BE2C (cell line): Measurements from ENCODE around the gene CHRNA5.

Source experiments
- DNase-seq: peaks from one replicate; pipeline ENCODE4 v3.0.0-alpha.2; 2020
- H3K27me3 ChIP-seq: fragments of 250-450 bp; sonication (Bioruptor Pico); 2 replicates; pipeline ENCODE4 v1.5.1; 2020; ENCODE audit warnings: mild to moderate bottlenecking
- H3K36me3 ChIP-seq: fragments of 250-450 bp; sonication (Bioruptor Pico); 2 replicates; pipeline ENCODE4 v1.5.1; 2020; ENCODE audit warnings: mild to moderate bottlenecking
- H3K4me1 ChIP-seq: fragments of 250-450 bp; sonication (Bioruptor Pico); 2 replicates; pipeline ENCODE4 v1.5.1; 2020
- H3K4me3 ChIP-seq: 2 replicates; pipeline ENCODE4 v1.5.1; 2011; ENCODE audit warnings: low read depth, low read length
- H3K9me3 ChIP-seq: fragments of 250-450 bp; sonication (Bioruptor Pico); 2 replicates; pipeline ENCODE4 v1.5.1; 2020
- TF ChIP-seq, protein P1 (sequence below): IDR thresholded peaks from 2 replicates; pipeline ENCODE4 v1.5.1; 2012; ENCODE audit warnings: mild to moderate bottlenecking, low read depth, low read length

The CHRNA5 gene

DNA sequence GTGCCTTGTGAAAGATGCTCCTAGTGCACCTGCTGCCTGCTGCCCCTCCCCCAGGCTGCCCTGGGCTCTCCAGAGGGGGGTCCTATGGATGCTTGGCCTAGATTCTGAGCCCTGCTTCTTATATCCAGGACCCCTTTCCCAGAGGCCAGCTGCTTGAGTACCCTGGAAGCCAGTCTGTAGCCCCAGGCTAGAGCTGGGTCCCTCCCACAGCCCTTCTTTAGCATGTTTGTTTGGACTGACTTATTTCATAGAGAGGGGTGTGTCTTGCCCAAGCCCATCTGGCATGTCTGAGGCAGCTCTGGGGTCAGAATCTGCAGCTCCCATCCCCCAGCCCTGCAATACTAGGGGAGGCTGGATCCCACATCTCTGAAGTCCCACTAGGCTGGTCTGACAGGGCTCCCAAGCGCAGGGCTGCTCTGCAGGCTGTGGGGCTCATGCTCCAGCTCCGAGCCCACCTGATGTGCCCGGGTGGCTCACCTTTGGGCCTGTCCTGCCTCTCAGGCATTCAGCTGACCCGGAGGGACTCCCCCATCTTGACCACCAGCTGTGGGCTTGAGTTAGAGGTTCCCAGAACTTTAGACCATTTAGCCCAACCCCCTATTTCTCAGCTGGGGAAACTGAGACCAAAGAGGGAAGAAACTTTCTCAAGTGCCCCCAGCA is 72.6 kb downstream of the CHRNA5 start:
- Histone ChIP-seq H3K27me3 (no peaks in the 10 kb centered on the region), H3K36me3 (peaks cover 37% of the 10 kb centered on the region), H3K4me1 (peaks cover 26% of the 10 kb centered on the region), H3K4me3 (no peak overlapping the region), H3K9me3 (no peaks in the 10 kb centered on the region)
- TF ChIP-seq, protein P1, sequence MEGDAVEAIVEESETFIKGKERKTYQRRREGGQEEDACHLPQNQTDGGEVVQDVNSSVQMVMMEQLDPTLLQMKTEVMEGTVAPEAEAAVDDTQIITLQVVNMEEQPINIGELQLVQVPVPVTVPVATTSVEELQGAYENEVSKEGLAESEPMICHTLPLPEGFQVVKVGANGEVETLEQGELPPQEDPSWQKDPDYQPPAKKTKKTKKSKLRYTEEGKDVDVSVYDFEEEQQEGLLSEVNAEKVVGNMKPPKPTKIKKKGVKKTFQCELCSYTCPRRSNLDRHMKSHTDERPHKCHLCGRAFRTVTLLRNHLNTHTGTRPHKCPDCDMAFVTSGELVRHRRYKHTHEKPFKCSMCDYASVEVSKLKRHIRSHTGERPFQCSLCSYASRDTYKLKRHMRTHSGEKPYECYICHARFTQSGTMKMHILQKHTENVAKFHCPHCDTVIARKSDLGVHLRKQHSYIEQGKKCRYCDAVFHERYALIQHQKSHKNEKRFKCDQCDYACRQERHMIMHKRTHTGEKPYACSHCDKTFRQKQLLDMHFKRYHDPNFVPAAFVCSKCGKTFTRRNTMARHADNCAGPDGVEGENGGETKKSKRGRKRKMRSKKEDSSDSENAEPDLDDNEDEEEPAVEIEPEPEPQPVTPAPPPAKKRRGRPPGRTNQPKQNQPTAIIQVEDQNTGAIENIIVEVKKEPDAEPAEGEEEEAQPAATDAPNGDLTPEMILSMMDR, result no peak
- DNase-seq, result peak; percentile 74

- Histone ChIP-seq H3K27me3 (no peaks in the 10 kb centered on the region), H3K36me3 (peaks cover 28% of the 10 kb centered on the region), H3K9me3 (no peaks in the 10 kb centered on the region), H3K4me3 (no peak overlapping the region), H3K4me1 (peaks cover 30% of the 10 kb centered on the region)
- TF ChIP-seq, protein P1, result peak; percentile 82
- DNase-seq, result peak; percentile 93
Observed at GRCh38 chr15:78638658-78639314, 73.5 kb downstream of the CHRNA5 start.

- Histone ChIP-seq H3K36me3 (peaks cover 10% of the 10 kb centered on the region), H3K27me3 (no peaks in the 10 kb centered on the region), H3K4me1 (peaks cover 30% of the 10 kb centered on the region), H3K4me3 (peak overlapping the region; percentile 88), H3K9me3 (no peaks in the 10 kb centered on the region)
- peak; percentile 89 for DNase-seq
- TF ChIP-seq, protein P1, result no peak
Observed at GRCh38 chr15:78640527-78641101, 75.3 kb downstream of the CHRNA5 start.

DNA sequence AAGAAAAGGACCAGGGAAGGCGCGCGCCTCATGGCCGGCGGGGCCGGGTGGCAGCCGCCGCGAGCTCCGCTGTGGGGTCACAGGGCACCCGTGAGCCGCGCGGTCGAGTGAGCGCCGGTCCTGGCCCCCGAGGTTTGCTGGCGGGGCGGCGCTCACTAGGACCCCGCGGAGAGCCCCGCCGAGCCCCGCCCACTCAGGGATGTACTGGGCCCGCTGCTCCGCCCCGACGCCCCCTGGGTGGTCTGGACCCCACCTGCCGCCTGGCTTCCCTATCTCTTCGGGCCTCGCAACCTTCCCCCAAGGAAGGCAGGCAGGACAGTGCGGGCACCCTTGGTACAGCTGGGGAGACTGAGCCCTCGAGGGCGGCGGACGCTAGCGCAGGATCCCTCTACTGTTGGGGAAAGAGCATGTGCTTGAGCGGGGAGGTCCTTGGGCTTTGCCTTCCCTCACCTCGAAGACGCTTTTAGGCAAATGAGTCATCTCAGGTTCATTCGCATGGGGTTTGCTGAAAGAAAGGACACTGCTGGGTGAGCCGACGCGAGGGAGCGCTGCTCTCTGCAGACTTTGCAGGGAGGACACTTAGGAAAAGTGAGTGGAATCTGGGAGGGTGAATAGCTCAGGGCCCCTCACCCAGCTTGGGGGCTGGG is 75.9 kb downstream of the CHRNA5 start, which contains the start of gene CHRNB4:
Gene CHRNB4 (minus strand): TSS at position 109 of the 647 bp plus-strand sequence. CDS start 77 bp downstream, at position 32.
- DNase-seq, result peak; percentile 95
- Histone ChIP-seq H3K4me3 (peak within 1 kb of the TSS; percentile 88), H3K9me3 (no peaks in the 10 kb centered on the region), H3K4me1 (peaks cover 30% of the 10 kb centered on the region), H3K36me3 (peaks cover 6% of the 10 kb centered on the region), H3K27me3 (no peaks in the 10 kb centered on the region)
- TF ChIP-seq, protein P1, result peak; percentile 44

GRCh38 chr15:78641749-78642275 is 76.5 kb downstream of the CHRNA5 start:
- H3K4me1 ChIP-seq, result peaks cover 30% of the 10 kb centered on the region
- DNase-seq, result peak; percentile 73
- H3K36me3 ChIP-seq, result peaks cover 4% of the 10 kb centered on the region
- no peaks in the 10 kb centered on the region for H3K9me3 ChIP-seq
- TF ChIP-seq, protein P1, result no peak
- peak overlapping the region; percentile 88 for H3K4me3 ChIP-seq
- H3K27me3 ChIP-seq, result no peaks in the 10 kb centered on the region
